Fibroblast of skin of scalp (primary cell): Measurements from ENCODE around the gene SLC1A7.

Source experiments
- DNase-seq: peaks from one replicate; pipeline ENCODE4 v3.0.0-alpha.2; 2013

Gene SLC1A7

GRCh38 chr1:53075206-53075605, 67.2 kb downstream of the SLC1A7 start:
- DNase-seq = no peak

GRCh38 chr1:53074313-53075154, 67.9 kb downstream of the SLC1A7 start:
- DNase-seq = no peak

DNA sequence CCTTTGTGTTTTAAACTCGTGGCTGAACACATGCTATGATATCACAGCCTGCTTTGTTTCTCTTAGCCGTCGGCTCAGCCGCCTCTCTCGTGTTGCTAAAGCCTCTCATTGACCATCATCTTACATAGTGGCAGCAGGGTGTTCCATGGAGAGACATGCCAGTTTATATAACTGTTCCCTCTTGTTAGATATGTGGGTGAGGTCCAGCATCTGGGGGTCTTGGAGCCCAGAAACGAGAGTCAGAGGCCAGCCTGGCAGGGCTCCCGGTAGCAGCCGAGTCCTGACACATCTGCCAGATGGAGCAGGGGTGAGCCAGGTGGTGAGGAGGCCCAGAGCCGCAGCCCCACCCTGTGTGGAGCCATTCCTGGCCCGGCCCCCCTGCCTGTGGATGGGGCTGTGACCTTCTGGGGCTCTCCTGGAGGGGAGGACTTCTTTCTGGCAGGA, 68.5 kb downstream of the SLC1A7 start:
- no peak for DNase-seq

DNA sequence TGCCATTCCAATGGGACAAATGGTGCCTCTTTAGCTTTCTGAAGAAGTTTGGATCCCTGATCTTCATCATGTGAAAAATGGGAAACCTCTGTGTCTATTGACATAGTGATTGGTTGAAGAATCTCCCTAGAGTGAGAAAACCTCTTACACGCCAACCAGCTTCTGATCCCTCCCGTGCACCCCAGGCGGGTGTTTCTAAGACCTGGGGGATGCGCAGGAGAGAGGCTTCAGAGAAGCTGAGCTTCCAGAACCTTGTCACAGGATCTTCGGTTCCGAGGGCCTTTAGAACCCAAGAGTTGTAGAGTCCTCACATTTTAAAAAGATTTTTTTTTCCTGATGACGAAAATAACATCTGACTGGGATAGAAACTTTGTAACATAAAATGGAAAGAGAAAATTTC, 69.2 kb downstream of the SLC1A7 start:
- DNase-seq = no peak

DNA sequence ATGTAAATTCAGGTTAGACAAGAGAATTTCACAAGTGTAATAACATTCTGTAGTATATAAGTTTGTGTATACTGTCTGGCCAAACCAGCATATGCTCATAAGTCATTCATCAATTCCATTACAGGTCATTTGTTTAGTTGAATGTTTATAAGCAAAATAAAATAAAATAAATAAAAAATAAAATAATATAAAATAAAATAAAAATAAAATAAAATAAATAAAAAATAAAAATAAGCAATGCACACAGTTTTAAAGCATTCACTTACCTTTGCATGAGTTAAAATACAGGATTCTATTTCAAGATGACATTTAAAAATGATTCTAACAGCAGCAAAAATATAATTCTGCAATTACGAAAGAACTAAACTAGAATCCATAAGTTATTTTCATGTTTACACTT, 70.5 kb downstream of the SLC1A7 start:
- no peak for DNase-seq

DNA sequence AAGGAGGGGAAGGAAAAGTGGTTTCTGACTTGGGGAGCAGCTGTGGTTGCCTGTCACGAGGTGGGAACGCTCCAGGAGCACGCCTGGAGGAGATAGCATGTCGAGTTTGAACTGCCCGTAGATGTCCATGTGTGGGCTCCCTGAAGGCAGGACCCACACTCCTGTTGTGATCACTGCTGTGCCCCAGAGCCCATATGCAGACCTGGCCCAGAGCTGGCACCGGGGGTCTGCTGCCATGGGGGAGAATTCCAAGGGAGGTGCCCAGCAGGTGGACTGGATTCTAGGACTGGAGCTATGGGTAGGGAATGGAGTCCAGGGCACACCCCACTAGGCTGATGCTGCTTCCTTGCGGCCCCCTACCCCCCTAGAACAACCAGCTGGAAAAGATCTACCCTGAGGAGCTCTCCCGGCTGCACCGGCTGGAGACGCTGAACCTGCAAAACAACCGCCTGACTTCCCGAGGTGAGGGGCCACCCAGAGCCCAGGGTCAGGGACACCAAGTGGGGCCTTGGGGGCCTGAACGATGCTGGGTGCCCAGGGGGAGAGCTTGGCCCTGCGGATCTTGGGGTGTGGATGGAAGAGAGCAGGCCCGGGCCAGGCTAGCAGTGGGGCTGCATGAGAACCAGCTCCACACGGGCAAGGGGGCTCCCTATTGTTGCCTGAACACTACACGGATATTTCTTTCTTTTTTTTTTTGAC, 71.1 kb downstream of the SLC1A7 start:
- DNase-seq = no peak

- DNase-seq = no peak
Observed at GRCh38 chr1:53070621-53071020, 71.8 kb downstream of the SLC1A7 start.

GRCh38 chr1:53069663-53070327, 72.6 kb downstream of the SLC1A7 start:
- DNase-seq = no peak

- DNase-seq = no peak
Observed at GRCh38 chr1:53069265-53069662, 73.2 kb downstream of the SLC1A7 start.

DNA sequence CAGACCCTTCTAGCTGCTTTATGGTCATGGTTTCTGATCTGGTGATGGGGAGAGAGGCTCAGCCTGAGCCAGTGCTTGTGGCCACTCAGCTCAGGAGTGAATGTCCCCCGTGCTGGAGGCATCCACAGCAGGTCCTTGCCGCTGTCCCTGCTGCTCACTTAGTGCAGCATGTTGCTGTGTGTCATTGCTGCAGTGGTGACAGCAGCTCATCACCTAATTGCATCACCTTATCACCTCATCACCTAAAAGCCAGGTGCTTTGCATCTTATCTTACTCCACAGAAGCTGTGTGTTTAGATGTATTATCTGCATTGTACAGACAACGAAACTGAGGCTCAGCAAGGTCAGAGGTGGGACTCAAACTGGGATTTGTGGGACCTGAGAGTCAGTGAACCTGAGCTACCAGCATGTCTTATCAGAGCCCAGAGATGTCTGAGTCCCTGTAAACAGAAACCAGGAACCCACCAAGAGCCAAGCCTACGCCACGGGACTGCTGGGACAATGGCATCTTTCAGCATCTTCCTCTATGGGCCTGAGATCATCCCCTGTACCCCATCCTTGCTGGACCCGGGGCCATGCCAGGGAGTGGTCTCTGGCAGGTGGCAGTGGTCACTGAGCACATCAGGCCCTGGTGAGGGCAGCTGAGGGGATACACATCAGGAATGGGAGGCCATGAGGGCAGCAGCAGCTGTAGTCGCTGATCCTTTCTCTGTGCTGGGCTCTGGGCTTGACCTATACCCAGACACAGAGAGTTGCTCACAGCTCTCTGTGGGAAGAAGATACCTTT, 73.9 kb downstream of the SLC1A7 start:
- DNase-seq = no peak

- no peak for DNase-seq
Observed at GRCh38 chr1:53067886-53068285, 74.6 kb downstream of the SLC1A7 start.

DNA sequence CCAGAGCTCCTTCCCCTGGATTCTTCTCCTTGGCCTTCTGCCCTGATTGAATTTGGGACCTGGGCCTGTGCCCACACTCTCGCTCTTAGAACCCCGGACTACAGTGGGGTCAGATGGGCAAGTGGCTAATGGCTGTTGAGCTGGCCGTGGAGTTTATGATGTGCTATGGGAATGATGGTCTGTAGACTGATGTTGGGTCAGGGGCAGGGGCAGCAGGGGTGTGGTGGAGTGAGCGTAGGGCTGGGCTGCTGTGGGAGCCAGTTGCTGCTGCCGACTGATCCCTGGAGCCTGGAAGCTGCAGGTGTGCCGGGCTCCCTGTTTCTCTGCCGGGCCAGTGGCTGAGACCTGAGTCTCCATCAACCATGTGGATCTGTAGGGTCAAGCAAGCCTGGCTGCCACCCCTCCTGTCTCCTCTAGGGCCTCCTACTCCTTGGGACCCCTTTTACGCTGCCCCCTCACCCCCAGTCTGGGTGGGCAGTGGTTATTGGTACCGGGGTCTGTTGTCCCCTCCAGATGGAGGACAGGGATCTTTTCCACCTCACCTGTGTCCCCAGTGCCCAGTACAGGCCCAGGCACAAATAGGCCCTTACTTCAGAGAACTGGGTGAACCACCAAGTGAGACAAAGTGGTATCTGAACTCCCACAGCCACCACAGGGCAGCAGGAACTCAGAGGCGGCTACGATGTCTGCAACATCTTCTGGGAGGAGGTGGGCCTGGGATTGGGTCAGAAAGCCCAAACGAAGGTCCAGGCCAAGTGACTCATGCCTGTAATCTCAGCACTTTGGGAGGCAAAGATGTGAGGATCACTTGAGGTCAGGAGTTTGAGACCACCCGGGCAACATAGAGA, 75.3 kb downstream of the SLC1A7 start:
- no peak for DNase-seq

DNA sequence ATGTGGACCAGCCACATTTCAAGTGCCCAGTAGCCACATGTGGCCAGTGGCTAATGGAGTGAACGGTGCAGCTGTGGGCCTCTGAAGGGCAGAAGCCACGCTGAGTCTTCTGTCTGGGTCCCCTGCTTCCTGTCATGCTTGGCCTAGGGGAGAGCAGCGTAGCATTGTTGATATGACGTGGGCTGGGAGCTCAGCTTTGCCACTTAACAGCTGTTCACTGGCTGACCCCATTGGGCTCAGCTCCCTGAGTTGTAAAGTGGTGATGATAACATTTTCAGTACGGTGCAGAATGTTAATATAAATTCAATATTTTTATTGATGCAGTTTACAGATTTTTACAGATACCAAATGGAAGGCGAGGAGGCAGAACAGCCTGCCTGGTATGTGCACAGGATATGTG, 76.0 kb downstream of the SLC1A7 start:
- DNase-seq = no peak

GRCh38 chr1:53065391-53065790, 77.0 kb downstream of the SLC1A7 start:
- DNase-seq = no peak

- no peak for DNase-seq
Observed at GRCh38 chr1:53063744-53064515, 78.5 kb downstream of the SLC1A7 start.

GRCh38 chr1:53062708-53063591, 79.5 kb downstream of the SLC1A7 start:
- DNase-seq = no peak

DNA sequence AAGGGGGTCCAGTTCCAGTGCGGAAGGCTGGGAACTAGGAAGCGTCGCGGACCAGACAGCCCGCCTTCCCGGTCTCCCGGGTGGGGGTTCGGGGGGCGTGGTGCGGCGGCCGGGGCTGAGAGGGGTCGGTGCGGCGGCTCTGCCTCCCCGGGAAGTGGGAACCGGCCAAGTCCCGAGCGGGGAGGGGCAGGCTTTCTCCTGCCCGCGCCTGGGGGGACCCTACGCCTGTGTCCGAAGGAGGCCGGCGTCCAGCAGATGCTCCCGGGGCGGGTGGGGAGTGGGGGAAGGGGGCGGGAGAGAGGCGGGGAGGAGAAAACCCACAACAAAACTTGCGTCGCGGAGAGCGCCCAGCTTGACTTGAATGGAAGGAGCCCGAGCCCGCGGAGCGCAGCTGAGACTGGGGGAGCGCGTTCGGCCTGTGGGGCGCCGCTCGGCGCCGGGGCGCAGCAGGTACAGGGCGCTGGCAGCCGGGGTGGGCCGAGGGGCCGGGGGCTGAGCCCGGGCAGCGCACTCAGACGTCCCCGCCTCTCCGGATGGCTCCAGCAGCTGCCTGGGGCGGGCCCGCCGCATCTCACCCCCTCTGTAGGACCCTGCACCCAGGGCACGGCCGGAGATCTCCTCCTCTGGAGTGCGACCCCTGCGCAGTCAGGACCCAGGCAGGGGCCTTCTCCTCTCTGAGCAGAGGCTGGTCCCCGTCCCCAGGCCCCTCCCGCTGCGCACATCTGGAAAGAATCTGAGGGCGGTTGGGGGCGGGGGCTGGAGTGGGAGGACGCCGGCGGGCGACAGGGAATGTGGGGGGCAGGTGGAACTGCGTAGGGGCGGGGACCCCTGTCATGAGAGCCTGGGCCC, 80.4 kb downstream of the SLC1A7 start, which contains the start of gene PODN:
TSS of gene PODN (plus strand) at position 355 of the 849 bp plus-strand sequence. CDS start 7,643 bp downstream, outside the sequence.
- peak; percentile 51 for DNase-seq

GRCh38 chr1:53061123-53061858, 81.1 kb downstream of the SLC1A7 start:
- peak; percentile 54 for DNase-seq
